Karpas-422 (cell line): ENCODE results near the gene LYSMD3. TPM values are rescaled to one million over a fixed set of nuclear protein-coding genes. Genes with fewer than 3 reads are reported as not detected.
A peak's percentile ranks its signal among the peaks of the same experiment; 100 is the strongest.

Experiments
- DNase-seq: peaks from one replicate; pipeline ENCODE4 v3.0.0-alpha.2; 2015
- H2AFZ ChIP-seq: fragments of 200-600 bp; sonication (generic); 2 replicates; pipeline ENCODE4 v1.6.1; 2014; ENCODE audit warnings: antibody characterized with exemption, low read length, mixed read lengths
- H3K27ac ChIP-seq: fragments of 200-600 bp; sonication (generic); 2 replicates; pipeline ENCODE4 v1.5.1; 2014; ENCODE audit warnings: mild to moderate bottlenecking, low read length, moderate library complexity
- H3K27me3 ChIP-seq: fragments of 200-600 bp; sonication (generic); 2 replicates; pipeline ENCODE4 v1.6.1; 2014; ENCODE audit warnings: low read length, mixed read lengths
- H3K36me3 ChIP-seq: fragments of 200-600 bp; sonication (generic); 2 replicates; pipeline ENCODE4 v1.6.1; 2014; ENCODE audit warnings: low read length, mixed read lengths; ENCODE audit not compliant: insufficient read depth
- H3K4me1 ChIP-seq: fragments of 200-600 bp; sonication (generic); 2 replicates; pipeline ENCODE4 v1.6.1; 2014; ENCODE audit warnings: mild to moderate bottlenecking, low read length, mixed read lengths
- H3K4me2 ChIP-seq: fragments of 200-600 bp; sonication (generic); 2 replicates; pipeline ENCODE4 v1.6.1; 2014; ENCODE audit warnings: low read length, low read depth, mild to moderate bottlenecking; ENCODE audit not compliant: poor library complexity, severe bottlenecking
- H3K4me3 ChIP-seq: fragments of 200-600 bp; sonication (generic); 2 replicates; pipeline ENCODE4 v1.5.1; 2014; ENCODE audit warnings: mild to moderate bottlenecking, antibody characterized with exemption, low read length, mixed read lengths
- H3K79me2 ChIP-seq: fragments of 200-600 bp; sonication (generic); 2 replicates; pipeline ENCODE4 v1.6.1; 2014; ENCODE audit warnings: mild to moderate bottlenecking, low read length, mixed read lengths
- H3K9ac ChIP-seq: fragments of 200-600 bp; sonication (generic); 2 replicates; pipeline ENCODE4 v1.6.0; 2014; ENCODE audit warnings: low read length
- H3K9me2 ChIP-seq: fragments of 200-600 bp; sonication (generic), shearing (Covaris generic); replicated peaks from 2 replicates; pipeline ENCODE4 v1.6.0; 2014; ENCODE audit warnings: mild to moderate bottlenecking, low read length, moderate library complexity; ENCODE audit not compliant: insufficient read depth
- H3K9me3 ChIP-seq: fragments of 300-700, 200-600 bp; sonication (generic); 2 replicates; pipeline ENCODE4 v1.6.1; 2014; ENCODE audit warnings: low read length, mixed read lengths
- H4K20me1 ChIP-seq: fragments of 200-600 bp; sonication (generic); 2 replicates; pipeline ENCODE4 v1.6.1; 2014; ENCODE audit warnings: mild to moderate bottlenecking, antibody characterized with exemption, low read length, low read depth; ENCODE audit not compliant: insufficient read depth
- total RNA-seq: library from RNA; depleted of rRNA; stranded (reverse); fragments of >200 nt; shearing (Covaris generic); gene quantifications from 2 replicates; pipeline ENCODE4 v1.2.3, GENCODE V29; 2014; ENCODE audit warnings: low replicate concordance

Gene LYSMD3
- total RNA-seq, 1 experiment from 2014 or later: 18.5 TPM

- DNase-seq: no peak
- no peaks in the 10 kb centered on the region for H4K20me1 ChIP-seq
- H3K27ac ChIP-seq: no peak overlapping the region
- H2AFZ ChIP-seq: no peak overlapping the region
- peaks cover 70% of the 10 kb centered on the region for H3K36me3 ChIP-seq
- H3K4me3 ChIP-seq: no peak overlapping the region
- no peaks in the 10 kb centered on the region for H3K9me3 ChIP-seq
- H3K9ac ChIP-seq: no peak overlapping the region
- no peaks in the 10 kb centered on the region for H3K9me2 ChIP-seq
- no peaks in the 10 kb centered on the region for H3K27me3 ChIP-seq
- H3K4me2 ChIP-seq: no peak overlapping the region
- peaks cover 59% of the 10 kb centered on the region for H3K79me2 ChIP-seq
- no peaks in the 10 kb centered on the region for H3K4me1 ChIP-seq
Measured at GRCh38 chr5:90488791-90489190, 40.6 kb downstream of the LYSMD3 start.

GRCh38 chr5:90484540-90484939 is 44.8 kb downstream of the LYSMD3 start:
- Histone ChIP-seq H3K9me3 (no peaks in the 10 kb centered on the region), H3K4me1 (no peaks in the 10 kb centered on the region), H3K27ac (no peak overlapping the region), H3K27me3 (no peaks in the 10 kb centered on the region), H4K20me1 (no peaks in the 10 kb centered on the region), H3K9me2 (no peaks in the 10 kb centered on the region), H2AFZ (no peak overlapping the region), H3K4me3 (no peak overlapping the region), H3K4me2 (no peak overlapping the region), H3K36me3 (peaks cover 48% of the 10 kb centered on the region), H3K79me2 (peaks cover 77% of the 10 kb centered on the region), H3K9ac (no peak overlapping the region)
- DNase-seq: no peak

- Histone ChIP-seq H4K20me1 (no peaks in the 10 kb centered on the region), H3K4me3 (no peak overlapping the region), H3K27me3 (no peaks in the 10 kb centered on the region), H3K27ac (no peak overlapping the region), H3K9me2 (no peaks in the 10 kb centered on the region), H3K79me2 (peaks cover 88% of the 10 kb centered on the region), H3K9ac (no peak overlapping the region), H3K4me1 (peaks cover under 1% of the 10 kb centered on the region; the same call in 1 of the 2 replicates), H3K9me3 (no peaks in the 10 kb centered on the region), H2AFZ (no peak overlapping the region), H3K4me2 (no peak overlapping the region), H3K36me3 (peaks cover 43% of the 10 kb centered on the region)
- DNase-seq: no peak
Measured at GRCh38 chr5:90483206-90483605, 46.2 kb downstream of the LYSMD3 start.

GRCh38 chr5:90480699-90481098 is 48.7 kb downstream of the LYSMD3 start:
- Histone ChIP-seq H3K9ac (no peak overlapping the region), H2AFZ (no peak overlapping the region), H3K4me2 (no peak overlapping the region), H3K36me3 (peaks cover 33% of the 10 kb centered on the region), H3K4me1 (peaks cover 24% of the 10 kb centered on the region), H3K27ac (no peak overlapping the region), H3K27me3 (no peaks in the 10 kb centered on the region), H3K9me3 (no peaks in the 10 kb centered on the region), H3K9me2 (no peaks in the 10 kb centered on the region), H4K20me1 (no peaks in the 10 kb centered on the region), H3K79me2 (peaks cover 95% of the 10 kb centered on the region), H3K4me3 (no peak overlapping the region)
- DNase-seq: no peak

GRCh38 chr5:90479611-90480385 is 49.6 kb downstream of the LYSMD3 start:
- H3K9me2 ChIP-seq: no peaks in the 10 kb centered on the region
- peaks cover 26% of the 10 kb centered on the region for H3K4me1 ChIP-seq
- peaks cover 26% of the 10 kb centered on the region for H3K36me3 ChIP-seq
- H3K4me2 ChIP-seq: no peak overlapping the region
- H3K4me3 ChIP-seq: no peak overlapping the region
- no peaks in the 10 kb centered on the region for H3K9me3 ChIP-seq
- H3K9ac ChIP-seq: no peak overlapping the region
- H2AFZ ChIP-seq: no peak overlapping the region
- no peak overlapping the region for H3K27ac ChIP-seq
- H3K27me3 ChIP-seq: no peaks in the 10 kb centered on the region
- DNase-seq: no peak
- no peaks in the 10 kb centered on the region for H4K20me1 ChIP-seq
- peaks cover 95% of the 10 kb centered on the region for H3K79me2 ChIP-seq

- peaks cover 97% of the 10 kb centered on the region for H3K79me2 ChIP-seq
- peaks cover 31% of the 10 kb centered on the region for H3K4me1 ChIP-seq
- peak overlapping the region; percentile 89 for H3K4me2 ChIP-seq
- no peaks in the 10 kb centered on the region for H3K9me3 ChIP-seq
- no peak overlapping the region for H3K4me3 ChIP-seq
- no peaks in the 10 kb centered on the region for H3K9me2 ChIP-seq
- H3K36me3 ChIP-seq: peaks cover 24% of the 10 kb centered on the region
- H2AFZ ChIP-seq: no peak overlapping the region
- H3K27me3 ChIP-seq: no peaks in the 10 kb centered on the region
- H3K27ac ChIP-seq: no peak overlapping the region
- no peaks in the 10 kb centered on the region for H4K20me1 ChIP-seq
- no peak overlapping the region for H3K9ac ChIP-seq
- no peak for DNase-seq
Measured at GRCh38 chr5:90477621-90478215, 51.7 kb downstream of the LYSMD3 start.

- no peak overlapping the region for H2AFZ ChIP-seq
- H4K20me1 ChIP-seq: no peaks in the 10 kb centered on the region
- H3K4me1 ChIP-seq: peaks cover 37% of the 10 kb centered on the region
- no peaks in the 10 kb centered on the region for H3K9me3 ChIP-seq
- H3K79me2 ChIP-seq: peaks cover 98% of the 10 kb centered on the region
- H3K4me3 ChIP-seq: no peak overlapping the region; the same call in 1 of the 2 replicates
- no peaks in the 10 kb centered on the region for H3K27me3 ChIP-seq
- no peak for DNase-seq
- peak overlapping the region; percentile 89 for H3K4me2 ChIP-seq
- H3K36me3 ChIP-seq: peaks cover 24% of the 10 kb centered on the region
- H3K9me2 ChIP-seq: no peaks in the 10 kb centered on the region
- no peak overlapping the region for H3K27ac ChIP-seq
- H3K9ac ChIP-seq: no peak overlapping the region
Measured at GRCh38 chr5:90477073-90477472, 52.3 kb downstream of the LYSMD3 start.

- Histone ChIP-seq H3K9me3 (no peaks in the 10 kb centered on the region), H3K4me3 (peak overlapping the region; percentile 97), H3K79me2 (peaks cover 98% of the 10 kb centered on the region), H3K9me2 (no peaks in the 10 kb centered on the region), H3K36me3 (peaks cover 27% of the 10 kb centered on the region), H3K27ac (no peak overlapping the region), H4K20me1 (no peaks in the 10 kb centered on the region), H3K4me2 (peak overlapping the region; percentile 89), H3K9ac (peak overlapping the region; percentile 95), H3K4me1 (peaks cover 40% of the 10 kb centered on the region), H2AFZ (no peak overlapping the region), H3K27me3 (no peaks in the 10 kb centered on the region)
- no peak for DNase-seq
Measured at GRCh38 chr5:90476391-90476790, 53.0 kb downstream of the LYSMD3 start.
